Mesendoderm (in vitro differentiated cells): ENCODE data around the gene THBS4.
"Not testable (repeated sequence)": the region's sequence is repeated elsewhere in the genome, so short reads cannot be mapped to it uniquely, and the experiment has no call there.

Source experiments
- DNase-seq: peaks from one replicate; pipeline ENCODE4 v3.0.0; 2013
- H2AK5ac ChIP-seq: 2 replicates; pipeline ENCODE4 v1.6.1; 2013; ENCODE audit warnings: low read length, inconsistent platforms
- H2BK120ac ChIP-seq: 2 replicates; pipeline ENCODE4 v1.6.1; 2013; ENCODE audit warnings: low read depth, mild to moderate bottlenecking, low read length, moderate library complexity, mixed read lengths
- H2BK15ac ChIP-seq: replicated peaks from 2 replicates; pipeline ENCODE4 v1.6.1; 2013; ENCODE audit warnings: low read depth, mild to moderate bottlenecking, moderate library complexity
- H2BK5ac ChIP-seq: 2 replicates; pipeline ENCODE4 v1.6.1; 2013; ENCODE audit warnings: low read length, inconsistent platforms
- H3K18ac ChIP-seq: 2 replicates; pipeline ENCODE4 v1.6.1; 2013; ENCODE audit warnings: mild to moderate bottlenecking, low read length, mixed read lengths
- H3K23ac ChIP-seq: one replicate; pipeline ENCODE4 v1.6.1; 2013; ENCODE audit warnings: low read length
- H3K27ac ChIP-seq: 2 replicates; pipeline ENCODE4 v1.5.1; 2013; ENCODE audit warnings: low read depth, mild to moderate bottlenecking, inconsistent platforms, low read length, moderate library complexity
- H3K27me3 ChIP-seq: 2 replicates; pipeline ENCODE4 v1.6.1; 2013; ENCODE audit warnings: low read length, control low read depth, mild to moderate bottlenecking, inconsistent platforms; ENCODE audit not compliant: insufficient read depth, poor library complexity
- H3K36me3 ChIP-seq: 2 replicates; pipeline ENCODE4 v1.6.1; 2013; ENCODE audit warnings: low read length, inconsistent platforms; ENCODE audit not compliant: control insufficient read depth, insufficient read depth
- H3K4ac ChIP-seq: one replicate; pipeline ENCODE4 v1.6.1; 2013; ENCODE audit warnings: low read depth, mild to moderate bottlenecking, low read length, moderate library complexity
- H3K4me1 ChIP-seq: 2 replicates; pipeline ENCODE4 v1.6.1; 2013; ENCODE audit warnings: low read depth, low read length, inconsistent platforms; ENCODE audit not compliant: control insufficient read depth
- H3K4me2 ChIP-seq: 2 replicates; pipeline ENCODE4 v1.6.1; 2013; ENCODE audit warnings: low read length
- H3K4me3 ChIP-seq: 2 replicates; pipeline ENCODE4 v1.5.1; 2013; ENCODE audit warnings: mild to moderate bottlenecking, low read length
- H3K56ac ChIP-seq: one replicate; pipeline ENCODE4 v1.6.1; 2013; ENCODE audit warnings: low read length
- H3K79me1 ChIP-seq: 2 replicates; pipeline ENCODE4 v1.6.1; 2013; ENCODE audit warnings: low read length, inconsistent platforms
- H3K79me2 ChIP-seq: 2 replicates; pipeline ENCODE4 v1.6.1; 2013; ENCODE audit warnings: mild to moderate bottlenecking, low read length; ENCODE audit not compliant: control insufficient read depth, insufficient read depth
- H3K9ac ChIP-seq: 2 replicates; pipeline ENCODE4 v1.6.1; 2013; ENCODE audit warnings: low read length, inconsistent platforms
- H4K5ac ChIP-seq: one replicate; pipeline ENCODE4 v1.6.1; 2013; ENCODE audit warnings: low read length
- H4K8ac ChIP-seq: one replicate; pipeline ENCODE4 v1.6.1; 2013; ENCODE audit warnings: low read depth, mild to moderate bottlenecking, control low read depth, low read length, moderate library complexity
- WGBS: extraction: QIAGEN DNeasy Blood & Tissue Kit; methylation state at CpG from one replicate; pipeline ENCODE4 v1.1.7; 2013; ENCODE audit warnings: low lambda C conversion rate, missing lambda C conversion rate; ENCODE audit not compliant: insufficient coverage; ENCODE audit errors: extremely low coverage; 5-methylcytosine and 5-hydroxymethylcytosine counted together

THBS4 gene

GRCh38 chr5:80109646-80110478 is 74.7 kb downstream of the THBS4 start:
- no peak for DNase-seq
- H4K5ac ChIP-seq: no peak overlapping the region
- no peak overlapping the region for H4K8ac ChIP-seq
- H3K4me3 ChIP-seq: no peak overlapping the region
- peaks cover 8% of the 10 kb centered on the region for H3K4me1 ChIP-seq
- H3K79me2 ChIP-seq: no peaks in the 10 kb centered on the region
- peak overlapping the region; percentile 17 for H3K4ac ChIP-seq
- H3K23ac ChIP-seq: peak overlapping the region; percentile 92
- no peak overlapping the region for H2BK15ac ChIP-seq
- H3K9ac ChIP-seq: peak overlapping the region; percentile 29
- H2AK5ac ChIP-seq: peak overlapping the region; percentile 5
- no peaks in the 10 kb centered on the region for H3K27me3 ChIP-seq
- H2BK5ac ChIP-seq: peak overlapping the region; percentile 74
- WGBS: no CpG with 5 or more reads among the region's 9 CpGs
- peak overlapping the region; percentile 89 for H3K18ac ChIP-seq
- no peaks in the 10 kb centered on the region for H3K79me1 ChIP-seq
- H3K56ac ChIP-seq: peak overlapping the region; percentile 80
- H2BK120ac ChIP-seq: peak overlapping the region; percentile 19
- H3K27ac ChIP-seq: peak overlapping the region; percentile 85
- H3K36me3 ChIP-seq: no peaks in the 10 kb centered on the region
- no peak overlapping the region for H3K4me2 ChIP-seq

- WGBS: no CpG with 5 or more reads among the region's 5 CpGs
- H3K36me3 ChIP-seq, H3K79me1 ChIP-seq, H4K5ac ChIP-seq, H2BK5ac ChIP-seq, H3K4me3 ChIP-seq, H3K27me3 ChIP-seq, H3K4me2 ChIP-seq, H3K79me2 ChIP-seq, H3K23ac ChIP-seq, H2BK120ac ChIP-seq, H3K4ac ChIP-seq, H4K8ac ChIP-seq, H2AK5ac ChIP-seq, H2BK15ac ChIP-seq, H3K9ac ChIP-seq, H3K4me1 ChIP-seq: not testable (repeated sequence)
- Histone ChIP-seq H3K56ac (peak overlapping the region; percentile 37), H3K18ac (peak overlapping the region; percentile 6), H3K27ac (peak overlapping the region; percentile 52)
- DNase-seq: peak; percentile 94
These were observed 76.3 kb downstream of the THBS4 start for GRCh38 chr5:80111376-80111990.

- H3K4me2 ChIP-seq: no peak overlapping the region
These were observed 79.7 kb downstream of the THBS4 start for GRCh38 chr5:80114860-80115259.

DNA sequence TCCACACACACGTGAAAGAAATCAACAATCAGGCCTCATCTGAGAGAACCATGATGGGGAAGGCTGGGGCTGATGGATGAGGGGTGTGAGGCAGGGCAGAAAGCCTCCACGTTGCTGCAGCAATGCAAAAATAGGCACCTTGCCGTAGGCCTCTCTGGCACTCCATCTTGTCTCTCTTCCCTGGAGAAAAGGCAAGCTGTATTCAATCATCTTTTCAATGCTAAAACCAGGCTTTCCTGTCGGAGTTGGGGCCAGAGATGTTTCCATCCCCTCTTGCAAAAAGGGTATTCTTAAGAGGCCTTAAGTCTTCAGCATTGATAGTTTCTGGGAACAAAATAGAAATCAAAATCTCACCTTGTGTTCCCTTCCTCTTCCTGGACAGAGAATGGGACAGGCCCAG is 80.9 kb downstream of the THBS4 start:
- Histone ChIP-seq H4K8ac (no peak overlapping the region), H3K56ac (no peak overlapping the region), H3K23ac (no peak overlapping the region), H3K18ac (no peak overlapping the region), H2BK5ac (no peak overlapping the region), H3K9ac (no peak overlapping the region), H3K79me2 (no peaks in the 10 kb centered on the region), H3K4me3 (no peak overlapping the region), H4K5ac (no peak overlapping the region), H3K79me1 (no peaks in the 10 kb centered on the region), H3K27ac (no peak overlapping the region), H3K4me2 (no peak overlapping the region), H3K36me3 (no peaks in the 10 kb centered on the region), H2BK120ac (no peak overlapping the region), H2AK5ac (no peak overlapping the region), H3K4me1 (no peaks in the 10 kb centered on the region), H3K4ac (no peak overlapping the region), H3K27me3 (no peaks in the 10 kb centered on the region), H2BK15ac (no peak overlapping the region)
- no peak for DNase-seq
- WGBS: no CpG with 5 or more reads among the region's 4 CpGs

More at GRCh38 chr5:80114860-80115259, 79.7 kb downstream of the THBS4 start:
- Histone ChIP-seq H4K8ac (no peak overlapping the region), H3K4me3 (no peak overlapping the region), H3K27ac (no peak overlapping the region), H3K23ac (no peak overlapping the region), H3K79me1 (no peaks in the 10 kb centered on the region), H2BK120ac (no peak overlapping the region), H3K79me2 (no peaks in the 10 kb centered on the region), H3K18ac (no peak overlapping the region), H2BK5ac (no peak overlapping the region), H3K56ac (no peak overlapping the region), H3K36me3 (no peaks in the 10 kb centered on the region), H3K9ac (no peak overlapping the region), H3K4me1 (peaks cover 7% of the 10 kb centered on the region), H2AK5ac (no peak overlapping the region), H3K4ac (no peak overlapping the region), H4K5ac (no peak overlapping the region), H2BK15ac (no peak overlapping the region), H3K27me3 (no peaks in the 10 kb centered on the region)
- no CpG with 5 or more reads among the region's 3 CpGs for WGBS
- DNase-seq: no peak

GRCh38 chr5:80116465-80116864 is 81.3 kb downstream of the THBS4 start:
- no peak overlapping the region for H3K4me3 ChIP-seq
- no peak overlapping the region for H3K23ac ChIP-seq
- H2BK5ac ChIP-seq: no peak overlapping the region
- no peak overlapping the region for H3K4me2 ChIP-seq
- H3K18ac ChIP-seq: no peak overlapping the region
- no peak overlapping the region for H3K27ac ChIP-seq
- H3K27me3 ChIP-seq: no peaks in the 10 kb centered on the region
- H3K79me1 ChIP-seq: no peaks in the 10 kb centered on the region
- no peak overlapping the region for H4K5ac ChIP-seq
- no peak overlapping the region for H2BK15ac ChIP-seq
- no peak overlapping the region for H4K8ac ChIP-seq
- no peaks in the 10 kb centered on the region for H3K36me3 ChIP-seq
- DNase-seq: peak; percentile 68
- no peaks in the 10 kb centered on the region for H3K79me2 ChIP-seq
- H2AK5ac ChIP-seq: no peak overlapping the region
- H3K4ac ChIP-seq: no peak overlapping the region
- no peaks in the 10 kb centered on the region for H3K4me1 ChIP-seq
- H3K9ac ChIP-seq: no peak overlapping the region
- H2BK120ac ChIP-seq: no peak overlapping the region
- WGBS: no CpG with 5 or more reads among the region's 4 CpGs
- H3K56ac ChIP-seq: no peak overlapping the region
